Activated naive CD8-positive, alpha-beta T cell treated with anti-CD3 and anti-CD28 coated beads for 36 hours (primary cell): ENCODE data around the gene ARMS2. TPM values are rescaled to one million over a fixed set of nuclear protein-coding genes. Genes with fewer than 3 reads are reported as not detected.
A peak's percentile ranks its signal among the peaks of the same experiment; 100 is the strongest.

Experiments
- DNase-seq: peaks from one replicate; pipeline ENCODE4 v3.0.0; 2021
- H3K27ac Mint-ChIP-seq: one replicate; pipeline ENCODE4 v1.8.0; 2022; ENCODE audit warnings: mild to moderate bottlenecking, moderate library complexity, mixed read lengths
- H3K27me3 Mint-ChIP-seq: one replicate; pipeline ENCODE4 v1.8.0; 2022; ENCODE audit warnings: mild to moderate bottlenecking, mixed read lengths
- H3K36me3 Mint-ChIP-seq: one replicate; pipeline ENCODE4 v1.8.0; 2021; ENCODE audit warnings: mild to moderate bottlenecking, mixed read lengths
- H3K4me1 Mint-ChIP-seq: one replicate; pipeline ENCODE4 v1.8.0; 2021; ENCODE audit warnings: mixed read lengths
- H3K4me3 Mint-ChIP-seq: one replicate; pipeline ENCODE4 v1.8.0; 2022; ENCODE audit warnings: mild to moderate bottlenecking, moderate library complexity, mixed read lengths
- H3K9me3 Mint-ChIP-seq: one replicate; pipeline ENCODE4 v1.8.0; 2022; ENCODE audit warnings: mixed read lengths
- total RNA-seq, 2 experiments: library from RNA; stranded (reverse); gene quantifications; one replicate each; pipeline ENCODE4 v1.2.3, GENCODE V29; 2021

ARMS2 gene
- total RNA-seq, 2 experiments from 2014 or later = not detected

- Mint-ChIP-seq H3K27me3 (no peaks in the 10 kb centered on the region), H3K4me3 (no peak overlapping the region), H3K36me3 (peaks cover 4% of the 10 kb centered on the region), H3K9me3 (peaks cover 3% of the 10 kb centered on the region), H3K4me1 (no peaks in the 10 kb centered on the region), H3K27ac (no peak overlapping the region)
- DNase-seq = no peak
These were observed 12.5 kb upstream of the ARMS2 start for GRCh38 chr10:122441961-122442360.

GRCh38 chr10:122445469-122445868, 9.0 kb upstream of the ARMS2 start:
- no peaks in the 10 kb centered on the region for H3K27me3 Mint-ChIP-seq
- no peaks in the 10 kb centered on the region for H3K9me3 Mint-ChIP-seq
- H3K4me1 Mint-ChIP-seq = no peaks in the 10 kb centered on the region
- no peak overlapping the region for H3K4me3 Mint-ChIP-seq
- no peaks in the 10 kb centered on the region for H3K36me3 Mint-ChIP-seq
- DNase-seq = no peak
- H3K27ac Mint-ChIP-seq = no peak overlapping the region

- Mint-ChIP-seq H3K27me3 (no peaks in the 10 kb centered on the region), H3K9me3 (no peaks in the 10 kb centered on the region), H3K27ac (no peak overlapping the region), H3K36me3 (no peaks in the 10 kb centered on the region), H3K4me3 (no peak overlapping the region), H3K4me1 (no peaks in the 10 kb centered on the region)
- no peak for DNase-seq
These were observed 8.5 kb upstream of the ARMS2 start for GRCh38 chr10:122445904-122446303.

GRCh38 chr10:122446668-122447423, 7.6 kb upstream of the ARMS2 start:
- H3K27ac Mint-ChIP-seq = no peak overlapping the region
- H3K9me3 Mint-ChIP-seq = no peaks in the 10 kb centered on the region
- DNase-seq = no peak
- H3K36me3 Mint-ChIP-seq = no peaks in the 10 kb centered on the region
- H3K4me1 Mint-ChIP-seq = no peaks in the 10 kb centered on the region
- no peak overlapping the region for H3K4me3 Mint-ChIP-seq
- H3K27me3 Mint-ChIP-seq = no peaks in the 10 kb centered on the region

GRCh38 chr10:122448600-122448999, 5.9 kb upstream of the ARMS2 start:
- no peak overlapping the region for H3K4me3 Mint-ChIP-seq
- no peaks in the 10 kb centered on the region for H3K9me3 Mint-ChIP-seq
- no peak for DNase-seq
- H3K4me1 Mint-ChIP-seq = no peaks in the 10 kb centered on the region
- peaks cover 6% of the 10 kb centered on the region for H3K27me3 Mint-ChIP-seq
- no peaks in the 10 kb centered on the region for H3K36me3 Mint-ChIP-seq
- no peak overlapping the region for H3K27ac Mint-ChIP-seq

- Mint-ChIP-seq H3K27me3 (peaks cover 8% of the 10 kb centered on the region), H3K27ac (no peak overlapping the region), H3K36me3 (no peaks in the 10 kb centered on the region), H3K4me1 (no peaks in the 10 kb centered on the region), H3K4me3 (no peak overlapping the region), H3K9me3 (no peaks in the 10 kb centered on the region)
- DNase-seq = no peak
These were observed 5.3 kb upstream of the ARMS2 start for GRCh38 chr10:122449153-122449552.

GRCh38 chr10:122450353-122450990, 4.0 kb upstream of the ARMS2 start:
- no peaks in the 10 kb centered on the region for H3K4me1 Mint-ChIP-seq
- H3K4me3 Mint-ChIP-seq = no peak overlapping the region
- H3K27ac Mint-ChIP-seq = no peak overlapping the region
- H3K9me3 Mint-ChIP-seq = no peaks in the 10 kb centered on the region
- no peaks in the 10 kb centered on the region for H3K36me3 Mint-ChIP-seq
- no peak for DNase-seq
- H3K27me3 Mint-ChIP-seq = peaks cover 9% of the 10 kb centered on the region

- no peaks in the 10 kb centered on the region for H3K9me3 Mint-ChIP-seq
- peaks cover 3% of the 10 kb centered on the region for H3K4me1 Mint-ChIP-seq
- no peak for DNase-seq
- peaks cover 41% of the 10 kb centered on the region for H3K27me3 Mint-ChIP-seq
- no peak overlapping the region for H3K4me3 Mint-ChIP-seq
- no peak overlapping the region for H3K27ac Mint-ChIP-seq
- H3K36me3 Mint-ChIP-seq = no peaks in the 10 kb centered on the region
These were observed 382 bp upstream of the ARMS2 start for GRCh38 chr10:122454071-122454470.

GRCh38 chr10:122455376-122456079, 1.1 kb downstream of the ARMS2 start:
- Mint-ChIP-seq H3K9me3 (no peaks in the 10 kb centered on the region), H3K4me3 (no peak overlapping the region), H3K27ac (no peak overlapping the region), H3K36me3 (no peaks in the 10 kb centered on the region), H3K4me1 (peaks cover 4% of the 10 kb centered on the region), H3K27me3 (peaks cover 55% of the 10 kb centered on the region)
- no peak for DNase-seq

GRCh38 chr10:122457934-122458333, 3.5 kb downstream of the ARMS2 start:
- Mint-ChIP-seq H3K9me3 (no peaks in the 10 kb centered on the region), H3K36me3 (no peaks in the 10 kb centered on the region), H3K27ac (no peak overlapping the region), H3K4me3 (no peak overlapping the region), H3K27me3 (peaks cover 61% of the 10 kb centered on the region), H3K4me1 (peaks cover 12% of the 10 kb centered on the region)
- DNase-seq = no peak

GRCh38 chr10:122458693-122459092, 4.2 kb downstream of the ARMS2 start:
- peaks cover 68% of the 10 kb centered on the region for H3K27me3 Mint-ChIP-seq
- H3K36me3 Mint-ChIP-seq = no peaks in the 10 kb centered on the region
- DNase-seq = no peak
- no peak overlapping the region for H3K4me3 Mint-ChIP-seq
- H3K4me1 Mint-ChIP-seq = peaks cover 14% of the 10 kb centered on the region
- no peaks in the 10 kb centered on the region for H3K9me3 Mint-ChIP-seq
- H3K27ac Mint-ChIP-seq = no peak overlapping the region

- no peak overlapping the region for H3K27ac Mint-ChIP-seq
- DNase-seq = no peak
- no peak overlapping the region for H3K4me3 Mint-ChIP-seq
- peaks cover 75% of the 10 kb centered on the region for H3K27me3 Mint-ChIP-seq
- peaks cover 14% of the 10 kb centered on the region for H3K4me1 Mint-ChIP-seq
- H3K36me3 Mint-ChIP-seq = no peaks in the 10 kb centered on the region
- H3K9me3 Mint-ChIP-seq = no peaks in the 10 kb centered on the region
These were observed 5.3 kb downstream of the ARMS2 start for GRCh38 chr10:122459561-122460273.

GRCh38 chr10:122460891-122461293, 6.4 kb downstream of the ARMS2 start:
- H3K4me3 Mint-ChIP-seq = peak overlapping the region; percentile 33

GRCh38 chr10:122461367-122461728, 6.9 kb downstream of the ARMS2 start, which contains the start of gene HTRA1:
Gene HTRA1 (plus strand): TSS chr10:122461553. CDS start chr10:122461653, 100 bp downstream.
- Mint-ChIP-seq H3K4me1 (peaks cover 14% of the 10 kb centered on the region), H3K27me3 (peaks cover 85% of the 10 kb centered on the region), H3K4me3 (peak within 1 kb of the TSS; percentile 80), H3K27ac (no peak within 1 kb of the TSS), H3K9me3 (no peaks in the 10 kb centered on the region), H3K36me3 (no peaks in the 10 kb centered on the region)
- DNase-seq = no peak

More at GRCh38 chr10:122460891-122461293, 6.4 kb downstream of the ARMS2 start:
- Mint-ChIP-seq H3K9me3 (no peaks in the 10 kb centered on the region), H3K27ac (no peak overlapping the region), H3K36me3 (no peaks in the 10 kb centered on the region), H3K4me1 (peaks cover 14% of the 10 kb centered on the region), H3K27me3 (peaks cover 82% of the 10 kb centered on the region)
- DNase-seq = no peak
